GM12801 (cell line): ENCODE results near the gene PIGT.

ENCODE experiments used
- TF ChIP-seq, protein P1 (sequence below): IDR thresholded peaks from one replicate; pipeline ENCODE4 v1.5.1; 2011; ENCODE audit warnings: control low read depth; ENCODE audit not compliant: insufficient read length; ENCODE audit errors: extremely low read depth

Gene PIGT

DNA sequence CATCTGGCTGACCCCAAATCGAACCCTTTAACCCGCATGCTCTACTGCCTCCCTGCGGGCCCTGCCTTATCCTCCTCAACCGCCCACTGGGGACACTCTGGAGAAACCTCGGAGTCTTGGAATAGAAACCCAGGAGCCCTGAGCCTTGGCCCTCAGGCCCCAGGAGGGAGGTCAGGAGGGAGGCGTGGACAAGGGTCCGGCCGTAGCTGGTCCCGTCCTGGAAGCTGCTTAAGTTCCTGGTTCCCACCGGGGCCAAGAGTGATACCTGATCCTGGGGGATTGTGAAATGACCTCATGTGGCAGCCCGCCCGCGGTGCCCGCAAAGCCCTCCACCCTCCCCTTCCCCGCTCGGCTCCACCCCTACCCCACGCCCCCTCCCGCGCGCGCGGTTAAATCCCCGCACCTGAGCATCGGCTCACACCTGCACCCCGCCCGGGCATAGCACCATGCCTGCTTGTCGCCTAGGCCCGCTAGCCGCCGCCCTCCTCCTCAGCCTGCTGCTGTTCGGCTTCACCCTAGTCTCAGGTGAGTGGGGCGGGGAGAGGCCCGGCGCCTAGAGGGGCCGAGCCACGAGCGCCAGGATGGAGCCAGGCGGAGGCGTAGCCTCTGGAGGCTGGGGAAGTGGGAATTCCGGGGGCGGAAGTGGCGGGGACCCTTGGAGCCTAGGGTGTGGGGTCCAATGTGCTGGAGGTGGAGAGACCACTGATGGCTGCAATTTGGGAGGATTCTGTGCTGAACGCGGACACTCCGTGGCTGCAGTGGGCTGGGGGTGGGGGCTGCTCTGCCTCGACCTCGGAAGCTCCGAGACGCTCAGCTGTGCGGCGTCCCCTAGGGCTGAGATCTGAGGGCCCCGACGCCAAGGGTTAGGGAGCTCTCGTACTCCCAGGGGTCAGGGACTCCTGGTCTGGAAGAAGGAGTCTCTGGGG, 53.7 kb downstream of the PIGT start, which contains the start of gene WFDC2:
TSS of gene WFDC2 (plus strand) at position 418 of the 926 bp plus-strand sequence. CDS start at position 447, 29 bp downstream.
- TF ChIP-seq, protein P1, sequence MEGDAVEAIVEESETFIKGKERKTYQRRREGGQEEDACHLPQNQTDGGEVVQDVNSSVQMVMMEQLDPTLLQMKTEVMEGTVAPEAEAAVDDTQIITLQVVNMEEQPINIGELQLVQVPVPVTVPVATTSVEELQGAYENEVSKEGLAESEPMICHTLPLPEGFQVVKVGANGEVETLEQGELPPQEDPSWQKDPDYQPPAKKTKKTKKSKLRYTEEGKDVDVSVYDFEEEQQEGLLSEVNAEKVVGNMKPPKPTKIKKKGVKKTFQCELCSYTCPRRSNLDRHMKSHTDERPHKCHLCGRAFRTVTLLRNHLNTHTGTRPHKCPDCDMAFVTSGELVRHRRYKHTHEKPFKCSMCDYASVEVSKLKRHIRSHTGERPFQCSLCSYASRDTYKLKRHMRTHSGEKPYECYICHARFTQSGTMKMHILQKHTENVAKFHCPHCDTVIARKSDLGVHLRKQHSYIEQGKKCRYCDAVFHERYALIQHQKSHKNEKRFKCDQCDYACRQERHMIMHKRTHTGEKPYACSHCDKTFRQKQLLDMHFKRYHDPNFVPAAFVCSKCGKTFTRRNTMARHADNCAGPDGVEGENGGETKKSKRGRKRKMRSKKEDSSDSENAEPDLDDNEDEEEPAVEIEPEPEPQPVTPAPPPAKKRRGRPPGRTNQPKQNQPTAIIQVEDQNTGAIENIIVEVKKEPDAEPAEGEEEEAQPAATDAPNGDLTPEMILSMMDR = no peak

DNA sequence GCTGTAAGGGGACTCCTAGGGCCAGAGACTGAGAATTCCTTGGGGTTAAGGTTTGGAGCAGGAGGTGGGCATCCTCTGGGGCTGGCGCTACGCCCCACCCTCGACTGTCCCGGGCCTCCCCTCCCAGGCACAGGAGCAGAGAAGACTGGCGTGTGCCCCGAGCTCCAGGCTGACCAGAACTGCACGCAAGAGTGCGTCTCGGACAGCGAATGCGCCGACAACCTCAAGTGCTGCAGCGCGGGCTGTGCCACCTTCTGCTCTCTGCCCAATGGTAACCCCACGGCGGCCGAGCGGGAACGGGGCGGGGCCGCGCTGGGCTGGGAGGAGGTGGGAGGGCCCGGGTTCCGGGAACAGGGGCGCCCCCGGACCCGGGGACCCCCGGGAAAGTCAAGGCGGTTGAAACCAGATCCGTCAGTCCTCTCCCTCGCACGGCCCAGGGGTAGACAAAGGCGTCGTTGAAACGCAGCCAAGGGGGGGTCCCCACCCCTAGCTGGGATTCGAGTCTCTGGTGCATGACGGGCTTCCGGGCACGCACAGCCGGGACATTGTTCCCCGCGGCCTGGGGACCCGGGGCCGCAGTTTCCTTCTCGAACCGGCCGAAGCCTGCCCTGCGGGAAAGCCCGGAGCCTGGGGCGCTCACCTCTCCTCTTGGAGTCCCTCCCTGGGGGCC, 54.5 kb downstream of the PIGT start:
- TF ChIP-seq, protein P1 = no peak

DNA sequence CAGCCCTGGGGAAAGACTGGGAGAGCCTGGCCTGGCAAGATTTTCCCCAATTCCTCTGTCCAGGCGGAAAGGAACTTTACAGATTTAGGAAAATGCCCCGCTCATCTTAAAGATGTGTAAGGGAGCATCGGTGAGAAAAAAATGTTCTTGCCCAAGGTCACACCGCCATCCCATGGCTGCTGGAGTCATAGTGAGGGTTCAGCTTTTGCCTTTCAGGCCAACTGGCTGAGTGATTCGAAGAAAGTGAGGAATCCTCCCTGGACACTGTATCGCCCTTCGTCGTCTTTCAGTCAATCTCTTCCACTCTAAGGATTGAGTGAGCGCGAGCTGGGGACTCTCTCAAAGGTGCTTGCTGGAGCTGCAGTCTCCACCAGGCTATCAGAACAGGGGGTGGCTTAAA, 55.0 kb downstream of the PIGT start:
- TF ChIP-seq, protein P1 = no peak
